ENCODE measurements around the gene AVPR1B.
"Not testable (repeated sequence)": the region's sequence is repeated elsewhere in the genome, so short reads cannot be mapped to it uniquely, and the experiment has no call there.

AVPR1B gene

DNA sequence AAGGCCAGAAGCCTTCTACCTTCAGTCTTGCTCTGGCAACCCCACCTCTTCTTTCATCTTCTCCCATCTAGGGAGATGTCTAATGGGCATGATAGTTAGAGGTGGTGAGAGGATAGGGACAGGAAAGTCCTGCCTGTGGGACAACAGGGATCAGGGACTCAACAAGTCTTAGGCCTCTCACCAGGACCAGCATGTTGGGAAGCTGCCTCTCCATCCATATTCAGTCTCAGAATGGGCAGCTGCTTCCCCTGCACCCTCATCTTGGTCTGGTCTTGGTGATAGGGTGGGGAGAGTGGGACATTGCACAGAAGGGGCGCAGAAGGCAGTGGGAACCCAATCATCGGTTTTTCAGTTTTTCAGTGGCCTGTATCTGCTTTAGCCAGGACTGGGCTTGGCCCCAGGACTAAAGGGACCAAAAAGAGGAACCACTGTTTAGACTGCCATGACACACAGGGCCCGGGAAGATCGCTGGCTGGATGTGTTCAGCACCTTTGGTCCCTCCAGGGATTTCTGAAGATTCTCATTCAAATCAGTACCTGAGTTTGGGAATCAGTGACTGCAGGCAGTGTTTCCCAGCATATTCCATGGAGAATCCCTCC is 51.5 kb downstream of the AVPR1B start:
- no peaks in the 10 kb centered on the region for H3K36me3 ChIP-seq (ENCODE audit: control insufficient read depth in 2 of 2, insufficient read depth in 2 of 2, low read length in 2 of 2)
- no peaks in the 10 kb centered on the region for H3K9me3 ChIP-seq (ENCODE audit: control insufficient read depth in 2 of 2, low read length in 2 of 2)
- no peak overlapping the region for H3K9ac ChIP-seq (ENCODE audit: low read length in 2 of 2)
- no peak overlapping the region for H3K4me3 ChIP-seq (ENCODE audit: low read length in 2 of 2)
- H3K27me3 ChIP-seq (ENCODE audit: control insufficient read depth in 1 of 2, insufficient read depth in 2 of 2, low read length in 2 of 2): no peaks in the 10 kb centered on the region
- H3K4me1 ChIP-seq (ENCODE audit: control insufficient read depth, insufficient read depth, low read length): no peaks in the 10 kb centered on the region
- H3K27ac ChIP-seq (ENCODE audit: low read length): no peak overlapping the region

DNA sequence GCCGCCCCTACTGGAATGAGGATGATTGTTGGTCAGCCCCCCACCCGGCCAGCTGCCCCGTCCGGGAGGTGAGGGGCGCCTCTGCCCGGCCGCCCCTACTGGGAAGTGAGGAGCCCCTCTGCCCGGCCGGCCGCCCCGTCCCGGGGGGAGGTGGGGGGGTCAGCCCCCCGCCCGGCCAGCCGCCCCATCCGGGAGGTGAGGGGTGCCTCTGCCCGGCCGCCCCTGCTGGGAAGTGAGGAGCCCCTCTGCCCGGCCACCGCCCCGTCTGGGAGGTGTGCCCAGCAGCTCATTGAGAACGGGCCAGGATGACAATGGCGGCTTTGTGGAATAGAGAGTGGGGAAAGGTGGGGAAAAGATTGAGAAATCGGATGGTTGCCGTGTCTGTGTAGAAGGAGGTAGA is 52.7 kb downstream of the AVPR1B start:
- H3K9me3 ChIP-seq (ENCODE audit: control insufficient read depth in 2 of 2, low read length in 2 of 2); H3K4me1 ChIP-seq (ENCODE audit: control insufficient read depth, insufficient read depth, low read length); H3K4me3 ChIP-seq (ENCODE audit: low read length in 2 of 2); H3K27me3 ChIP-seq (ENCODE audit: control insufficient read depth in 1 of 2, insufficient read depth in 2 of 2, low read length in 2 of 2); H3K36me3 ChIP-seq (ENCODE audit: control insufficient read depth in 2 of 2, insufficient read depth in 2 of 2, low read length in 2 of 2); H3K9ac ChIP-seq (ENCODE audit: low read length in 2 of 2); H3K27ac ChIP-seq (ENCODE audit: low read length): not testable (repeated sequence)

GRCh38 chr1:206064001-206064400 is 53.2 kb downstream of the AVPR1B start:
- H3K4me3 ChIP-seq (ENCODE audit: low read length in 2 of 2); H3K27ac ChIP-seq (ENCODE audit: low read length); H3K4me1 ChIP-seq (ENCODE audit: control insufficient read depth, insufficient read depth, low read length); H3K9me3 ChIP-seq (ENCODE audit: control insufficient read depth in 2 of 2, low read length in 2 of 2); H3K36me3 ChIP-seq (ENCODE audit: control insufficient read depth in 2 of 2, insufficient read depth in 2 of 2, low read length in 2 of 2); H3K9ac ChIP-seq (ENCODE audit: low read length in 2 of 2); H3K27me3 ChIP-seq (ENCODE audit: control insufficient read depth in 1 of 2, insufficient read depth in 2 of 2, low read length in 2 of 2): not testable (repeated sequence)

DNA sequence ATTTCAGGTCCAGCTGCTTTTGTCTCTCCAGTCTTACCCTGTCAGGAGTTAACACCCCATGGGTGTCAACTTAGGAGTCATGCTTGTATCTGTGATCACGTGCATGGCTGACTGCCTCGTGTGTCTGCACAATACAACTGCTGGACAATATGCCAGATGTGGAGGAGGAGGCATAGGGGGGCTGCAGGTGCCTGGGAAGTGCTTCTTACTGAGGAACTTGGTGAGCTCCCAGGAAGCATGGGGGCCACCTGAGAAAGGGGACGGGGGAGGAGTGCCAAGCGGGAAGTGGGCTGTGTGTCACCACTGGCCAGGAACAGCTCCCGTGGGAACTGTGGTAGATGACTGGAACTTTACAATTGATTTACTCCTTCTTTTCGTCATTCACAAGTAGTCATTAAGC is 54.7 kb downstream of the AVPR1B start:
- no peaks in the 10 kb centered on the region for H3K4me1 ChIP-seq (ENCODE audit: control insufficient read depth, insufficient read depth, low read length)
- no peak overlapping the region for H3K4me3 ChIP-seq (ENCODE audit: low read length in 2 of 2)
- no peak overlapping the region for H3K9ac ChIP-seq (ENCODE audit: low read length in 2 of 2)
- no peaks in the 10 kb centered on the region for H3K27me3 ChIP-seq (ENCODE audit: control insufficient read depth in 1 of 2, insufficient read depth in 2 of 2, low read length in 2 of 2)
- H3K36me3 ChIP-seq (ENCODE audit: control insufficient read depth in 2 of 2, insufficient read depth in 2 of 2, low read length in 2 of 2): no peaks in the 10 kb centered on the region
- H3K9me3 ChIP-seq (ENCODE audit: control insufficient read depth in 2 of 2, low read length in 2 of 2): no peaks in the 10 kb centered on the region
- H3K27ac ChIP-seq (ENCODE audit: low read length): no peak overlapping the region

DNA sequence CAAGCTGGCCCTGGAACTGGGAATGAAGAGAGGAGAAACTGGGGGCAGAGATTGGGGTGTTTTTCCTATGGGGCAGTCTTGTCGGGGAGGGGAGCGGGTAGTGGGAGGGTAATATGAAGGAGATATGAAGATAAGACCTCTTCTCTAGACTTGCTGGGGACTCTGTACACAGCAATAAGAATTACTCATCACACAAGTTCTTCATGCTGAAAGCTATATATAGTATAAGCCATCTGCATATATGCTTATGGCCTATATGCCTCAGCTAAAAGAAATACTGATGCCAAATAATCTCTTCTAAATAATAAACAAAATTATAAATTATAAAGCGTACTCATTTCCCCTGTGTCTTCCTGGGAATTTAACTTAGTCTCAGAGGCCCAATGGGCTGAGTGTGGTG is 56.3 kb downstream of the AVPR1B start:
- no peak overlapping the region for H3K9ac ChIP-seq (ENCODE audit: low read length in 2 of 2)
- no peaks in the 10 kb centered on the region for H3K36me3 ChIP-seq (ENCODE audit: control insufficient read depth in 2 of 2, insufficient read depth in 2 of 2, low read length in 2 of 2)
- no peak overlapping the region for H3K4me3 ChIP-seq (ENCODE audit: low read length in 2 of 2)

More for the DNA sequence above, 56.3 kb downstream of the AVPR1B start:
- no peaks in the 10 kb centered on the region for H3K9me3 ChIP-seq (ENCODE audit: control insufficient read depth in 2 of 2, low read length in 2 of 2)
- no peaks in the 10 kb centered on the region for H3K4me1 ChIP-seq (ENCODE audit: control insufficient read depth, insufficient read depth, low read length)
- H3K27me3 ChIP-seq (ENCODE audit: control insufficient read depth in 1 of 2, insufficient read depth in 2 of 2, low read length in 2 of 2): no peaks in the 10 kb centered on the region
- H3K27ac ChIP-seq (ENCODE audit: low read length): no peak overlapping the region
